ENCODE measurements around the gene P2RY2.

P2RY2 gene

GRCh38 chr11:73280626-73281025 lies 62.5 kb downstream of the P2RY2 start:
- Mint-ChIP-seq H3K4me3 (no peak overlapping the region), H3K27ac (no peak overlapping the region), H3K27me3 (ENCODE audit: low read depth) (peaks cover 11% of the 10 kb centered on the region), H3K36me3 (ENCODE audit: low read depth) (no peaks in the 10 kb centered on the region), H3K9me3 (no peaks in the 10 kb centered on the region), H3K4me1 (no peaks in the 10 kb centered on the region)
- TF ChIP-seq CTCF (IDR thresholded peaks at IDR 0.05; ENCODE audit: unreplicated experiment in 3 of 3) = no peak

DNA sequence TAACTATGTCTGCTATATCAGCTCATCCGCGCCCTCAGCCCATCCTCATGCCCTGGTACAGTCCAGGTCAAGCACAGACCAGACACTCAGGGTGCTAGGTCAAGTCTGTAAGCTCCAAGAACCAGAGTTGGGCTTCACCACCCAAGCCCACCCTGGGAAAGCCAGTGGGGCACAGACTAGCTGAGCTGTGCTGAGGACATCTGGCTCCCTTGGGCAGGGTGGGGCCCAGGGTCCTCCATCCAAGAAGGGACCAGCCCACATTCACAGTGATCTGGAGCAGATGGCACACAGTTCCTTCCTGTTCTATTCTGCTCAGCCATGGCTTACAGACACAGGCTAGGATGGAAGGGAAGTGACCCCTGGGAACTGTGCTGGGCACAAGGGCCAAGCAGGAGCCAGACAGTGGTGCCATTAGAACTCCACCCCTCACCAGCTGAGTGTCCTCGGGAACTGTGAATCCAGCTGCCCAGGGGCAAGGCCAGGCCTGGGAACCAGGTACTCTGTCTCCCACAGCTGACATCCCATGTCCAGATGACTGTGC lies 63.2 kb downstream of the P2RY2 start:
- H3K4me3 Mint-ChIP-seq = no peak overlapping the region
- no peak overlapping the region for H3K27ac Mint-ChIP-seq
- H3K4me1 Mint-ChIP-seq = no peaks in the 10 kb centered on the region
- H3K36me3 Mint-ChIP-seq (ENCODE audit: low read depth) = no peaks in the 10 kb centered on the region
- TF ChIP-seq CTCF (IDR thresholded peaks at IDR 0.05; ENCODE audit: unreplicated experiment in 3 of 3) = no peak
- H3K9me3 Mint-ChIP-seq = no peaks in the 10 kb centered on the region
- peaks cover 10% of the 10 kb centered on the region for H3K27me3 Mint-ChIP-seq (ENCODE audit: low read depth)

- no peaks in the 10 kb centered on the region for H3K36me3 Mint-ChIP-seq (ENCODE audit: low read depth)
- H3K27me3 Mint-ChIP-seq (ENCODE audit: low read depth) = peaks cover 10% of the 10 kb centered on the region
- H3K27ac Mint-ChIP-seq = no peak overlapping the region
- H3K9me3 Mint-ChIP-seq = no peaks in the 10 kb centered on the region
- no peak for TF ChIP-seq CTCF (IDR thresholded peaks at IDR 0.05; ENCODE audit: unreplicated experiment in 3 of 3)
- peaks cover 3% of the 10 kb centered on the region for H3K4me1 Mint-ChIP-seq
- no peak overlapping the region for H3K4me3 Mint-ChIP-seq
Measured at GRCh38 chr11:73281796-73282660, 63.9 kb downstream of the P2RY2 start.

- Mint-ChIP-seq H3K36me3 (ENCODE audit: low read depth) (no peaks in the 10 kb centered on the region), H3K4me1 (peaks cover 10% of the 10 kb centered on the region), H3K27ac (no peak overlapping the region), H3K27me3 (ENCODE audit: low read depth) (peaks cover 10% of the 10 kb centered on the region), H3K9me3 (no peaks in the 10 kb centered on the region), H3K4me3 (no peak overlapping the region)
- TF ChIP-seq CTCF (IDR thresholded peaks at IDR 0.05; ENCODE audit: unreplicated experiment in 3 of 3) = no peak
Measured at GRCh38 chr11:73283276-73284000, 65.4 kb downstream of the P2RY2 start.

DNA sequence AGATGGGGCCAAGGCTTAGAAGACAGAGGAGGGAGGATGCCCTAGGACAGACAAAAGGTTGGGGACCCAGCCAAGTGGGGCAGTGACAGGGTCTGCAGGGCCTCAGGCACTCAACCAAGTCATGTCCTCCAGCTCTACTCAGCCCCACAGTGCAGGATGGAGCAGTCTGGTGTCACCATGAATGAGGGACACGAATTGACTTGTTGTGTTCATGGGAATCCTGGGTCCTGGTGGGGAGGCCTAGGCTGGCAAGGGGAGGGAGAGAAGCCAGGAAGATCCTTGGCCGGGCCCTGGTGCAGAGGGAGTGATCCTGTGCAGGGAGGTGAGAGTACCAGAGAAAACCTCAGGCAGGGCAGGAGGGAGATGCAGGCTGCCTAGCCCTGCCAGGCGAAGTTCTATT lies 66.0 kb downstream of the P2RY2 start:
- TF ChIP-seq CTCF (IDR thresholded peaks at IDR 0.05; ENCODE audit: unreplicated experiment in 3 of 3) = no peak
- Mint-ChIP-seq H3K4me3 (no peak overlapping the region), H3K9me3 (no peaks in the 10 kb centered on the region), H3K27me3 (ENCODE audit: low read depth) (peaks cover 10% of the 10 kb centered on the region), H3K36me3 (ENCODE audit: low read depth) (no peaks in the 10 kb centered on the region), H3K4me1 (peaks cover 14% of the 10 kb centered on the region), H3K27ac (no peak overlapping the region)

Data from nephron (organoid).